Measurements from ENCODE around the gene GAS2L1.

Gene GAS2L1

GRCh38 chr22:29275819-29276565, 30.5 kb upstream of the GAS2L1 start:
- no peak for DNase-seq

GRCh38 chr22:29277927-29278326, 28.5 kb upstream of the GAS2L1 start:
- DNase-seq, result no peak

- DNase-seq, result no peak
Observed at GRCh38 chr22:29284196-29284595, 22.3 kb upstream of the GAS2L1 start.

- no peak for DNase-seq
Observed at GRCh38 chr22:29288837-29289236, 17.6 kb upstream of the GAS2L1 start.

GRCh38 chr22:29290061-29290460, 16.4 kb upstream of the GAS2L1 start:
- DNase-seq, result no peak

- DNase-seq, result no peak
Observed at GRCh38 chr22:29291215-29291614, 15.2 kb upstream of the GAS2L1 start.

GRCh38 chr22:29292379-29292778, 14.1 kb upstream of the GAS2L1 start:
- no peak for DNase-seq

GRCh38 chr22:29298641-29299040, 7.8 kb upstream of the GAS2L1 start:
- no peak for DNase-seq

GRCh38 chr22:29299136-29299900, 7.1 kb upstream of the GAS2L1 start:
- DNase-seq, result peak; percentile 38

- no peak for DNase-seq
Observed at GRCh38 chr22:29300467-29300806, 6.0 kb upstream of the GAS2L1 start.

- peak; percentile 62 for DNase-seq
Observed at GRCh38 chr22:29300807-29301601, 5.4 kb upstream of the GAS2L1 start.

- DNase-seq, result peak; percentile 57
Observed at GRCh38 chr22:29301716-29302401, 4.6 kb upstream of the GAS2L1 start.

- no peak for DNase-seq
Observed at GRCh38 chr22:29302402-29302680, 4.1 kb upstream of the GAS2L1 start.

GRCh38 chr22:29302681-29303465, 3.6 kb upstream of the GAS2L1 start:
- DNase-seq, result peak; percentile 50

- DNase-seq, result no peak
Observed at GRCh38 chr22:29305836-29306174, 645 bp upstream of the GAS2L1 start.

GRCh38 chr22:29306835-29307595, 565 bp downstream of the GAS2L1 start:
- DNase-seq, result peak; percentile 67

- DNase-seq, result no peak
Observed at GRCh38 chr22:29307596-29308147, 1.2 kb downstream of the GAS2L1 start.

- DNase-seq, result no peak
Observed at GRCh38 chr22:29308148-29308790, 1.8 kb downstream of the GAS2L1 start.

- DNase-seq, result peak; percentile 64
Observed at GRCh38 chr22:29308791-29309262, 2.4 kb downstream of the GAS2L1 start.

GRCh38 chr22:29309332-29310064, 3.0 kb downstream of the GAS2L1 start:
- DNase-seq, result peak; percentile 54

Measured in activated CD8-positive, alpha-beta memory T cell treated with anti-CD3 and anti-CD28 coated beads, Interleukin-2, amount 50 U/mL, for 48 hours (primary cell).